Smooth muscle cell (in vitro differentiated cells): ENCODE measurements around the gene LENG1. TPM values are rescaled to one million over a fixed set of nuclear protein-coding genes. Genes with fewer than 3 reads are reported as not detected.

ENCODE experiments used
- DNase-seq: peaks from one replicate; lab custom pipeline; 2025; ENCODE audit not compliant: unreplicated experiment; lab: John Stamatoyannopoulos, UW
- H2AFZ ChIP-seq: fragments of 200-600 bp; sonication (generic); 2 replicates; pipeline ENCODE4 v1.6.0; 2016; ENCODE audit warnings: antibody characterized with exemption, low read depth, mild to moderate bottlenecking
- H3F3A ChIP-seq: fragments of 200-600 bp; sonication (generic); 2 replicates; pipeline ENCODE4 v1.6.0; 2017; ENCODE audit warnings: antibody characterized with exemption, low read depth
- H3K27ac ChIP-seq: fragments of 200-600 bp; sonication (generic); 2 replicates; pipeline ENCODE4 v1.5.1; 2016; ENCODE audit warnings: low read depth, mild to moderate bottlenecking
- H3K27me3 ChIP-seq: fragments of 200-600 bp; sonication (generic); 2 replicates; pipeline ENCODE4 v1.6.1; 2016; ENCODE audit warnings: low read depth, mild to moderate bottlenecking
- H3K36me3 ChIP-seq: fragments of 200-600 bp; sonication (generic); 2 replicates; pipeline ENCODE4 v1.5.1; 2016; ENCODE audit warnings: low read depth
- H3K4me1 ChIP-seq: fragments of 200-600 bp; sonication (generic); 2 replicates; pipeline ENCODE4 v1.5.1; 2016; ENCODE audit warnings: low read depth
- H3K4me2 ChIP-seq: fragments of 200-600 bp; sonication (generic); 2 replicates; pipeline ENCODE4 v1.6.0; 2016; ENCODE audit warnings: mild to moderate bottlenecking
- H3K4me3 ChIP-seq: fragments of 200-600 bp; sonication (generic); 2 replicates; pipeline ENCODE4 v1.5.1; 2016; ENCODE audit warnings: mild to moderate bottlenecking
- H3K79me2 ChIP-seq: fragments of 200-600 bp; sonication (generic); 2 replicates; pipeline ENCODE4 v1.6.0; 2016; ENCODE audit warnings: low read depth, mild to moderate bottlenecking
- H3K9ac ChIP-seq: fragments of 200-600 bp; sonication (generic); 2 replicates; pipeline ENCODE4 v1.6.0; 2016; ENCODE audit warnings: low read depth
- H3K9me3 ChIP-seq: fragments of 200-600 bp; sonication (generic); replicated peaks from 2 replicates; pipeline ENCODE4 v1.5.1; 2016; ENCODE audit warnings: low read depth
- H4K20me1 ChIP-seq: fragments of 200-600 bp; sonication (generic); 2 replicates; pipeline ENCODE4 v1.6.0; 2016; ENCODE audit warnings: low read depth
- CTCF ChIP-seq: fragments of 200-600 bp; sonication (generic); IDR thresholded peaks from 2 replicates; pipeline ENCODE4 v1.5.1; 2017; ENCODE audit warnings: borderline replicate concordance, mild to moderate bottlenecking, antibody characterized with exemption; ENCODE audit not compliant: insufficient read depth, poor library complexity, severe bottlenecking
- WGBS: methylation state at CpG from one replicate; pipeline ENCODE4 v1.1.7; 2016; ENCODE audit warnings: low lambda C conversion rate; 5-methylcytosine and 5-hydroxymethylcytosine counted together
- polyA plus RNA-seq: library from polyadenylated mRNA; unstranded; fragments of >200 nt; fragmentation: Nextera tagmentation; extraction: Ambion mirVana; gene quantifications from 2 replicates; pipeline ENCODE4 v1.2.1, GENCODE V29; 2016
- total RNA-seq: library from RNA; depleted of rRNA; stranded (reverse); fragments of >200 nt; gene quantifications from 2 replicates; pipeline ENCODE4 v1.2.3, GENCODE V29; 2014

The LENG1 gene
- total and polyA plus RNA-seq, 2 experiments from 2014 or later, result 10.9 to 14.1 TPM

- TF ChIP-seq CTCF, result no peak
- Histone ChIP-seq H3F3A (no peaks in the 10 kb centered on the region), H3K4me1 (no peaks in the 10 kb centered on the region), H3K4me3 (no peak overlapping the region), H3K27ac (no peak overlapping the region), H3K9me3 (no peaks in the 10 kb centered on the region), H3K27me3 (no peaks in the 10 kb centered on the region), H3K79me2 (no peaks in the 10 kb centered on the region), H4K20me1 (no peaks in the 10 kb centered on the region), H3K36me3 (no peaks in the 10 kb centered on the region), H2AFZ (no peak overlapping the region), H3K4me2 (no peak overlapping the region), H3K9ac (no peak overlapping the region)
- DNase-seq, result no peak
- WGBS, result 99% methylated on average over 20 of the region's 37 CpGs
Measured at GRCh38 chr19:54180691-54181091, 21.2 kb upstream of the LENG1 start.

DNA sequence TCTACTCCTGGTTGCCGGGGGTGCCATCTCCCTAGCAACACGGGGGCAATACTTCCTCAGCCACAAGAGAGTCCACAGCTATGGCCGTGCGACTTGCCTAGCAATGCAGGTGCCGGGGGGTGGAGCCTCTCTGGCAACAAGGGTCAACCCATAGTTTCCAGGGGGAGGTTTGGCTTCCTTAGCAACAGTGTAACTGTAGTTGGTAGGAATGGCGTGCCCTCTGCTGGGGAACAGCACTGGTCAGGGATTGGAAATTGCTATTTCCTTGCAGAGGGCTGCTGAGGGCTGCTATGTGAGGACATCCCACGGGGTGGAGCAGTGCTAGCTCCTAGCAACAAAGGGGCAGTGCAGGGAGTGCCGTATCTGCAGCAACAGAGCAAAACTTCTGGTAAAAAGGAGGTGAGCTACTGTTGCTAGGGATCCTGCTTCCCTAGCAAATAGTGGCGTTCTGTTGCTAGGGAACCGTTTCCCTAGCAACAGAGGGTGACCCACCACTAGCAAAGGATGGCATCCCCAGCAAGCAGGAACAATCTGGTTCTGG, 20.5 kb upstream of the LENG1 start:
- TF ChIP-seq CTCF, result no peak
- WGBS, result 73% methylated on average over 10 of the region's 10 CpGs

DNA sequence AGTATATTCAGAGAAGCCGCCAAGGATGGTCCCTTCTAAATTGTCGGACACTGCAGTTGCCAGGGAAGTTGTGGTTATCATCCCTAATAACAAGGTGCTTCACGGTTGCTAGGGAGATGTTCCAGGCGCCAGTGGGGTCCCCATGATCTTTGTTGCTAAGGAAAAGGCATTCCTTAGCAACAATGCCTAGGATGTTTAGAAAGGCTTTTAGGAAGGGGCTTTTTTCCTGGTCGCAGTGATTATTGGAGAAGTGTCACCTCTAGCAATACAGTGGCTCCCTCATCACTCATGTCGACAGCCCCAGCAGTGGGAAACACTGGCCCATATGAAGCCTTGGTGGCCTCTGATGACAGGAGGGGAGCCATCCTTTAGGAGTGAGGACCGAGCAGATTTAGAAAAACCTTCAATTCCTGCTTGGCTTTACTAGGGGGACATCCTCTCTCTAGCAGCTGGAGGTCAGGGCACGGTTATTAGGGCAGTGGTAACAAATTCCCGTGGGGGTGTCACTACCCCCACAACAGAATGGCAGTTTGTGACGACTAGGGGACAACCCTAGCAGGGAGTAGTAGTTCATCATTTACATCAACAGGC, 19.8 kb upstream of the LENG1 start:
- Histone ChIP-seq H3K4me2 (no peak overlapping the region), H3K4me1 (no peaks in the 10 kb centered on the region), H3K36me3 (no peaks in the 10 kb centered on the region), H3K27ac (no peak overlapping the region), H3K79me2 (no peaks in the 10 kb centered on the region), H4K20me1 (no peaks in the 10 kb centered on the region), H3K4me3 (no peak overlapping the region), H3K27me3 (no peaks in the 10 kb centered on the region), H3K9me3 (no peaks in the 10 kb centered on the region), H2AFZ (no peak overlapping the region), H3K9ac (no peak overlapping the region), H3F3A (no peaks in the 10 kb centered on the region)
- TF ChIP-seq CTCF, result no peak
- DNase-seq, result no peak
- 97% methylated on average over 10 of the region's 10 CpGs for WGBS

More for the DNA sequence above, 20.5 kb upstream of the LENG1 start:
- Histone ChIP-seq H3K36me3 (no peaks in the 10 kb centered on the region), H3K9me3 (no peaks in the 10 kb centered on the region), H3K79me2 (no peaks in the 10 kb centered on the region), H3K27ac (no peak overlapping the region), H4K20me1 (no peaks in the 10 kb centered on the region), H2AFZ (no peak overlapping the region), H3K4me3 (no peak overlapping the region), H3K4me1 (no peaks in the 10 kb centered on the region), H3K27me3 (no peaks in the 10 kb centered on the region), H3F3A (no peaks in the 10 kb centered on the region), H3K9ac (no peak overlapping the region), H3K4me2 (no peak overlapping the region)
- no peak for DNase-seq
